HCT116 (cell line): ENCODE data around the gene ACOX3. TPM values are rescaled to one million over a fixed set of nuclear protein-coding genes. Genes with fewer than 3 reads are reported as not detected.

Source experiments
- ATAC-seq: fragments of 200-7000 bp; cut with Tn5 transposase; 2 replicates; pipeline ENCODE4 v1.9.1; 2020; ENCODE audit warnings: mild to moderate bottlenecking, moderate library complexity
- BruUV-seq: library from RNA; stranded (reverse); fragments of 400-500 nt; replicated peaks from 2 replicates; lab custom pipeline; 2021; lab: Mats Ljungman, UMichigan
- CTCF ChIA-PET: fragments of 300-600 bp; sonication (Branson Sonifier 250); formaldehyde crosslinking; loops from one replicate; lab custom pipeline; 2021; ENCODE audit warnings: antibody characterized with exemption; lab: Charles Lee
- POLR2A ChIA-PET: fragments of 300-600, 350-600 bp; sonication (Branson Sonifier 250); formaldehyde crosslinking; loops from one replicate; lab custom pipeline; 2021; ENCODE audit warnings: antibody characterized with exemption; lab: Charles Lee
- RAD21 ChIA-PET, 2 experiments: fragments of 300-600 bp; sonication (Branson Sonifier 250); formaldehyde crosslinking; loops; one replicate each; lab custom pipeline; 2023; ENCODE audit warnings: low total read pairs in 2 of 2; ENCODE audit not compliant: uncharacterized antibody in 2 of 2, unreplicated experiment in 2 of 2, low non-redundant PET in 1 of 2; lab: Charles Lee
- DNase-seq: peaks from one replicate; pipeline ENCODE4 v3.0.0-alpha.2; 2010; ENCODE audit warnings: low read depth, low spot score
- H2AFZ ChIP-seq: fragments of 200-600 bp; shearing (Covaris generic), sonication (generic); 2 replicates; pipeline ENCODE4 v1.6.1; 2017; ENCODE audit warnings: low read depth, mixed run types, mixed read lengths, antibody characterized with exemption, low read length; ENCODE audit not compliant: poor library complexity, severe bottlenecking
- H3K27ac ChIP-seq: 2 replicates; pipeline ENCODE4 v1.5.1; 2012; ENCODE audit warnings: low read depth, low read length
- H3K27me3 ChIP-seq: fragments of 200-600 bp; sonication (generic); 2 replicates; pipeline ENCODE4 v1.6.1; 2016; ENCODE audit warnings: mixed run types, low read length, mixed read lengths; ENCODE audit not compliant: insufficient read depth
- H3K36me3 ChIP-seq, 2 experiments: fragments of 200-500 bp in 1 of 2; fragments of 200-600 bp in 1 of 2; sonication (Bioruptor generic) in 1 of 2; sonication (generic) in 1 of 2; 2 replicates each; pipeline versions ENCODE4 v1.5.1 to v1.6.1; 2014 to 2016; ENCODE audit warnings: low read length in 2 of 2, inconsistent platforms in 1 of 2, mixed read lengths in 1 of 2, mixed run types in 1 of 2; ENCODE audit not compliant: insufficient read depth in 2 of 2, control insufficient read depth in 1 of 2
- H3K4me1 ChIP-seq, 2 experiments: fragments of 200-600 bp in 1 of 2; sonication (generic) in 1 of 2; 2 replicates each; pipeline versions ENCODE4 v1.5.1 to v1.6.1; 2012 to 2017; ENCODE audit warnings: low read length in 2 of 2, inconsistent platforms in 1 of 2, mild to moderate bottlenecking in 1 of 2, mixed read lengths in 1 of 2, mixed run types in 1 of 2, moderate library complexity in 1 of 2; ENCODE audit not compliant: insufficient read depth in 2 of 2, control insufficient read depth in 1 of 2
- H3K4me2 ChIP-seq: fragments of 200-600 bp; sonication (generic); 2 replicates; pipeline ENCODE4 v1.6.1; 2017; ENCODE audit warnings: mixed run types, low read length, mixed read lengths
- H3K4me3 ChIP-seq, 2 experiments: fragments of 200-600 bp in 1 of 2; sonication (generic) in 1 of 2; replicated peaks in 1 of 2; 2 replicates each; pipeline ENCODE4 v1.5.1; 2011 to 2016; ENCODE audit warnings: low read length in 2 of 2, control low read depth in 1 of 2, low read depth in 1 of 2, mild to moderate bottlenecking in 1 of 2, mixed read lengths in 1 of 2, mixed run types in 1 of 2
- H3K79me2 ChIP-seq: fragments of 200-600 bp; sonication (generic); 2 replicates; pipeline ENCODE4 v1.6.1; 2017; ENCODE audit warnings: mild to moderate bottlenecking, mixed run types, low read length, moderate library complexity, mixed read lengths; ENCODE audit not compliant: insufficient read depth
- H3K9ac ChIP-seq: fragments of 200-600 bp; sonication (generic); 2 replicates; pipeline ENCODE4 v1.6.1; 2016; ENCODE audit warnings: low read length, mixed read lengths
- H3K9me2 ChIP-seq: fragments of 200-600 bp; sonication (generic), shearing (Covaris generic); 2 replicates; pipeline ENCODE4 v1.6.1; 2017; ENCODE audit warnings: mixed run types, mild to moderate bottlenecking, moderate library complexity; ENCODE audit not compliant: insufficient read depth
- H3K9me3 ChIP-seq, 2 experiments: fragments of 200-500 bp in 1 of 2; fragments of 200-600 bp in 1 of 2; sonication (Bioruptor generic) in 1 of 2; sonication (generic) in 1 of 2; 2 replicates each; pipeline ENCODE4 v1.6.1; 2014 to 2017; ENCODE audit warnings: low read length in 2 of 2, mixed read lengths in 2 of 2, inconsistent platforms in 1 of 2, low read depth in 1 of 2, mild to moderate bottlenecking in 1 of 2, mixed run types in 1 of 2, moderate library complexity in 1 of 2; ENCODE audit not compliant: control insufficient read depth in 1 of 2, insufficient read depth in 1 of 2
- H4K20me1 ChIP-seq: fragments of 200-600 bp; sonication (generic), shearing (Covaris generic); 2 replicates; pipeline ENCODE4 v1.6.1; 2017; ENCODE audit warnings: mixed run types, mild to moderate bottlenecking, moderate library complexity; ENCODE audit not compliant: insufficient read depth
- CBX3 ChIP-seq: IDR thresholded peaks from 2 replicates; pipeline ENCODE4 v1.6.1; 2012; ENCODE audit warnings: low read depth
- EZH2 ChIP-seq: fragments of 200-600 bp; sonication (generic); IDR thresholded peaks from 2 replicates; pipeline ENCODE4 v1.6.1; 2017; ENCODE audit warnings: antibody characterized with exemption, mixed run types
- EZH2phosphoT487 ChIP-seq: fragments of 200-600 bp; IDR thresholded peaks from 2 replicates; pipeline ENCODE4 v1.6.1; 2018; ENCODE audit warnings: antibody characterized with exemption, borderline replicate concordance
- SP1 ChIP-seq: IDR thresholded peaks from 2 replicates; pipeline ENCODE4 v1.6.1; 2012; ENCODE audit warnings: low read depth
- SRF ChIP-seq: IDR thresholded peaks from 2 replicates; pipeline ENCODE4 v1.6.1; 2012; ENCODE audit warnings: low read depth
- intact Hi-C: fragments of 100-400 bp; cut with micrococcal nuclease; formaldehyde crosslinking; loops from 2 replicates; pipeline ENCODE4 v1.10.0; 2022
- total RNA-seq: library from RNA; stranded (reverse); gene quantifications from one replicate; pipeline ENCODE4 v1.2.1, GENCODE V29; 2021; ENCODE audit not compliant: unreplicated experiment
- TF ChIP-seq, protein P1 (sequence below): IDR thresholded peaks from 2 replicates; pipeline ENCODE4 v1.6.1; 2012
- TF ChIP-seq, protein P2 (sequence below): IDR thresholded peaks from 2 replicates; pipeline ENCODE4 v1.6.1; 2012; ENCODE audit warnings: low read depth

The ACOX3 gene
- total RNA-seq, 1 experiment from 2014 or later, result 16.9 TPM

DNA sequence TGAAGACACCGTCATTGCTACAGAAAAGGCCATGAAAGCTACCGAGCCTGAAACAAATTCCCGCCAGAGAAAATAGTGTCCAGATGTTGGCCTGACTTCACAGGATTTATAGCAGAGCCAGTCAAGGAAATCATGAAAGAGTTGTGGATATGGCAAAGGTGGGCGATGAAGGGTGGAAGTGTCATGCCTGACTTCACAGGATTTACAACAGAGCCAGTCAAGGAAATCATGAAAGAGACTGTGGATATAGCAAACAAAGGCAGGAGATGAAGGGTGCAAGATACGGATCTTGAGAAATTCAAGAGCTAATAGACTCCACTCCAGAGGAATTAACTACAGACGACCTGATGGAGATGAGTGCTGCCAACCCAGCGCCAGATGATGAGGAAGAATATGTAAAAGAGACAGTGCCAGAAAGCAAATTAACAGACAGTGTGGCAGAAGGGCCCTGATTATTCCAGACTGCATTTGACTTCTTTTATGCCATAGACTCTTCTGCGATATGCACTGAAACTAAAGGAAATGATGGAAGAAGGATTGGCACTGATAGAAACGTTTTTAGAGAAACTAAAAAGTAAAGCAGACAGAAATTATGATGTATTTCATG is 17.2 kb upstream of the ACOX3 start:
- no peak for TF ChIP-seq SP1
- TF ChIP-seq EZH2phosphoT487, result no peak
- TF ChIP-seq EZH2, result no peak
- no peak for TF ChIP-seq SRF
- TF ChIP-seq CBX3, result no peak
- TF ChIP-seq, protein P1, sequence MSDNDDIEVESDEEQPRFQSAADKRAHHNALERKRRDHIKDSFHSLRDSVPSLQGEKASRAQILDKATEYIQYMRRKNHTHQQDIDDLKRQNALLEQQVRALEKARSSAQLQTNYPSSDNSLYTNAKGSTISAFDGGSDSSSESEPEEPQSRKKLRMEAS, result no peak
- TF ChIP-seq, protein P2, sequence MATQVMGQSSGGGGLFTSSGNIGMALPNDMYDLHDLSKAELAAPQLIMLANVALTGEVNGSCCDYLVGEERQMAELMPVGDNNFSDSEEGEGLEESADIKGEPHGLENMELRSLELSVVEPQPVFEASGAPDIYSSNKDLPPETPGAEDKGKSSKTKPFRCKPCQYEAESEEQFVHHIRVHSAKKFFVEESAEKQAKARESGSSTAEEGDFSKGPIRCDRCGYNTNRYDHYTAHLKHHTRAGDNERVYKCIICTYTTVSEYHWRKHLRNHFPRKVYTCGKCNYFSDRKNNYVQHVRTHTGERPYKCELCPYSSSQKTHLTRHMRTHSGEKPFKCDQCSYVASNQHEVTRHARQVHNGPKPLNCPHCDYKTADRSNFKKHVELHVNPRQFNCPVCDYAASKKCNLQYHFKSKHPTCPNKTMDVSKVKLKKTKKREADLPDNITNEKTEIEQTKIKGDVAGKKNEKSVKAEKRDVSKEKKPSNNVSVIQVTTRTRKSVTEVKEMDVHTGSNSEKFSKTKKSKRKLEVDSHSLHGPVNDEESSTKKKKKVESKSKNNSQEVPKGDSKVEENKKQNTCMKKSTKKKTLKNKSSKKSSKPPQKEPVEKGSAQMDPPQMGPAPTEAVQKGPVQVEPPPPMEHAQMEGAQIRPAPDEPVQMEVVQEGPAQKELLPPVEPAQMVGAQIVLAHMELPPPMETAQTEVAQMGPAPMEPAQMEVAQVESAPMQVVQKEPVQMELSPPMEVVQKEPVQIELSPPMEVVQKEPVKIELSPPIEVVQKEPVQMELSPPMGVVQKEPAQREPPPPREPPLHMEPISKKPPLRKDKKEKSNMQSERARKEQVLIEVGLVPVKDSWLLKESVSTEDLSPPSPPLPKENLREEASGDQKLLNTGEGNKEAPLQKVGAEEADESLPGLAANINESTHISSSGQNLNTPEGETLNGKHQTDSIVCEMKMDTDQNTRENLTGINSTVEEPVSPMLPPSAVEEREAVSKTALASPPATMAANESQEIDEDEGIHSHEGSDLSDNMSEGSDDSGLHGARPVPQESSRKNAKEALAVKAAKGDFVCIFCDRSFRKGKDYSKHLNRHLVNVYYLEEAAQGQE, result no peak
- no peak overlapping the region for H3K9ac ChIP-seq
- no peak for ATAC-seq
- no peaks in the 10 kb centered on the region for H3K9me2 ChIP-seq
- ChIA-PET POLR2A (no interaction called here), RAD21 (no interaction called here), CTCF (no interaction called here)
- no peaks in the 10 kb centered on the region for H3K9me3 ChIP-seq
- intact Hi-C loops, result no loop called here
- BruUV-seq, result no TSS peak
- peaks cover 28 to 32% of the 10 kb centered on the region in 2 experiments for H3K36me3 ChIP-seq
- peaks cover 6% of the 10 kb centered on the region; the same call in 1 of the 2 replicates for H3K79me2 ChIP-seq
- no peak for DNase-seq
- H3K4me1 ChIP-seq, result peaks cover 0 to 4% of the 10 kb centered on the region in 2 experiments; a peak in 1 of 4 replicates
- H3K4me2 ChIP-seq, result no peak overlapping the region
- no peaks in the 10 kb centered on the region for H4K20me1 ChIP-seq
- no peak overlapping the region for H3K27ac ChIP-seq
- no peak overlapping the region for H3K4me3 ChIP-seq
- no peaks in the 10 kb centered on the region for H3K27me3 ChIP-seq
- H2AFZ ChIP-seq, result no peak overlapping the region
